KG1 (cell line): Measurements from ENCODE around the gene MAST4.
A peak's percentile ranks its signal among the peaks of the same experiment; 100 is the strongest.

ENCODE experiments used
- DNase-seq: peaks from one replicate; lab custom pipeline; 2025; lab: John Stamatoyannopoulos, UW

Gene MAST4

DNA sequence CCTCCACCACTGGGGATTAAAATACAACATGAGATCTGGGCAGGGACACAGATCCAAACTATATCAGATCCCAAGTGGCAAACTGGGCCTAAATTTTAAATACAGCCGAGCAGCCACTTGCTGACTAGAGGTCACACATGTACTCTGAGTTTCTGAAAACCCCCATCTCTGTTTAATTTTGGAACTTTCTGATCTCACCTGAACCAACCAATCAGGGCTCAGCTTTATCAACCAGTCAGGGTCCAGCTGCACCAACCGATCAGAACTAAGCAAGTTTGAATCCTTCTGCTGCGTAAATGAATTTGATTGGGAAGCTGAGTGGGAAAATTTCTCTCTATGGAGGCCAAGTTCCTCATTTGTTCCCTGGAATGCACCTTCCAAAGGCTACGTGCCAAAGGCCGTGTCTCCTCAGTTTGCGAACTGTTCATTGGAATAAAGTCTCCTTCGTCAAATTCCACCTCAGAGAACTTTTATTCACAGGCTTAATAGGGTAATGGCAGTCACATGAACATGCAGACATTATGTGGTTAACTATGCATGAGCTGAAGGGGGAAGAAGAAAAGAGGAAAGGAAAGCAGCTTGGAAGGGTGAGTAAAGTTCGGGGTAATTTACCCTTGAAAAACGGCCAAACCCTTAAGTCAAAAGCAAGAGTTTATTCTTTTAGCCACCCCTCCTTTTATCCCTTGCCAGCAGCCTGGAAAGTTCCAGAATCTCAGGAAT lies 596.7 kb downstream of the MAST4 start:
- DNase-seq = no peak

GRCh38 chr5:67193439-67193807 lies 597.2 kb downstream of the MAST4 start:
- no peak for DNase-seq

DNA sequence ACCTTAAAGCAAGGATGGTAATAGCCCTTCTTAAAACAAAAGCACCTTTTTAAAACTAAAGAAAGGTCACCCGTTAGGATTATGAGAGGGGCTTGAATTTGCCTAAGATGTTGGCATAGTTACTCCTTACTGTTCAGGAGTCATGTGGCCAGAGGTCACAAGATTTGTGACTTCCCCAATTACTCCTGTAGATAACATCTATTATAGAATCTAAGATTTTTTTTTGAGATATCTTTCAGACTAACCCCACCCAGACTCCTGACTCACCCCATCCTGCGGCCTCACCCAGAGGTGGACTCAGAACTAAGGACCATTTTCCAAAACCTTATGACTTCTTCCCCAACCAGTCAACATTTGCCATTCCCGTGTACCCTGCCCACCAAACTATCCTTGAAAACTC lies 598.0 kb downstream of the MAST4 start:
- no peak for DNase-seq

DNA sequence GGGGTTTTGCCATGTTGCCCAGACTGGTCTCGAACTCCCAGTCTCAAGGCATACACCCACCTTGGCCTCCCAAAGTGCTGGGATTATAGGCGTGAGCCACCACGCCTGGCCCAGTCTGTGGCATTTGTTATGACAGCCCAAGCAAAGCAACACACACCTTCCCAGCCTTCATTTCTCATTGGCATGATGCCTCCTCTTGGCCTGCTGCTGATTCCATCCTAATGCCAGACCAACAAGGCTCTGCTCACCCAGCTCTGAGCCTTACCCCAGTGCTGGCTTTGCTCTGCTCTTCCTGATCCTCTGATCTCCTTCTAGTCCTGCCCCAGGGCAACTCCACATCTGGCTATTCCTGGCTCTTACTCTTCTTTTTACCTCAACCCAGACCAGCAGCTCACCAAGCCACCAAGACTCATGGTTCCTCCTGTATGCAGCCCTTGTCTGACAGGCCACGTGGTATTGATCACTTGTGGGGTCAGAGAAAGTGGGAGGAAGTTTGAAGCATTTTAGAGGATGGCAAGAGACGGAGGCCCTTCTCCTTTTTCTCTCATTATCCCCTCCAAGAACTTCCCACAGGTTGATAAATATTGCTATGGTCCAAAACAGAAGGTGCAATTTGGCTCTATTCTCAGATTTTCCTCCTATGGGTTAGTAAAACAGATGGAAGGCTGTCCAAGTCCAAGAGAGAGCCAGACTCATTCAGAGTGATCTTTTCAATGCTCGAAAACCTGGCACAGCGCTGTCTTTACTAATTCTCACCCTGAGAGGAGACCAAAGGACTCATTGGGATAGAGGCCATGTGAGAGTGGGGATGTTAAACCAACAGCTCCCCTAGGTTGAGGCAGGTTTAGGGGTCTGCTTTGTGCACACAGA lies 599.4 kb downstream of the MAST4 start:
- no peak for DNase-seq

GRCh38 chr5:67196537-67197059 lies 600.4 kb downstream of the MAST4 start, which contains the start of gene CD180:
TSS of gene CD180 (minus strand) at chr5:67196799. CDS start at chr5:67196641, 158 bp downstream.
- no peak for DNase-seq

DNA sequence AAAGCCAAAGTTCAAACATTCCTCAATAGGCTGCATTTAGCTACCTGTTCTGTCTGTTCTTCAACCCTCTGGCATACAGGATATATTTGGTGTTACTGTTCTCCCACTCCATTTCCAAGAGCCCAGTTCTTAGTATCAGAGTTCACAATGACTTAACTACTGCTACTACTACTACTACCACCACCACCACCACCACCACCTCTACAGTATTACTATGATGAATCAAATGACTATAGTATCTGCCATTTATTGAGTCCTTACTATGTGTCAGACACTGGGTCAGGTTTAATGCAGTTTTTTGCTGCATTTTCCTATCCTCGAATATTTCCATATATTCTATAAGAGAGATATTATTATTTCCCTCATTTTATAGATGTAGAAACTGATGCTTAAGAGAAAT lies 601.3 kb downstream of the MAST4 start:
- DNase-seq = no peak

DNA sequence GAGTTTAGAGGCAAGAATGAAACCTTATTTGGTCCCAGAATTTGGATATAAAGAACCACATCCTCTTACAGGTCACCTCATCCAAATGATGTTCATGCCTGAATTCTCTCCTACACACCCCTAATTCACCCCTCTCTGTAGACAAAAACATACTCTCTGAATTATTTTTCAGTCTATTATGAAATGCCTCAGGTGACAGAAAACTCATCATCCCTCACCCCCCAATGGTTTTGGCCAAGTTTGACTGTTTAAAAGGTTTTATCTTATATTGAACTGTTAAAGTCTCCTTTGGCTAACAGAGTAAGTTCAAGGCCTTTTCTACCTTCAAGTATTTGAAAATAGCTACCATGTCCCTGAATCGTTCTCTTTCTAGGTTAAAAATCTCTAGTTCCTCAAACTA lies 602.7 kb downstream of the MAST4 start:
- DNase-seq = no peak

GRCh38 chr5:67199859-67200258 lies 603.7 kb downstream of the MAST4 start:
- no peak for DNase-seq

GRCh38 chr5:67200809-67201562 lies 604.8 kb downstream of the MAST4 start:
- DNase-seq = no peak

DNA sequence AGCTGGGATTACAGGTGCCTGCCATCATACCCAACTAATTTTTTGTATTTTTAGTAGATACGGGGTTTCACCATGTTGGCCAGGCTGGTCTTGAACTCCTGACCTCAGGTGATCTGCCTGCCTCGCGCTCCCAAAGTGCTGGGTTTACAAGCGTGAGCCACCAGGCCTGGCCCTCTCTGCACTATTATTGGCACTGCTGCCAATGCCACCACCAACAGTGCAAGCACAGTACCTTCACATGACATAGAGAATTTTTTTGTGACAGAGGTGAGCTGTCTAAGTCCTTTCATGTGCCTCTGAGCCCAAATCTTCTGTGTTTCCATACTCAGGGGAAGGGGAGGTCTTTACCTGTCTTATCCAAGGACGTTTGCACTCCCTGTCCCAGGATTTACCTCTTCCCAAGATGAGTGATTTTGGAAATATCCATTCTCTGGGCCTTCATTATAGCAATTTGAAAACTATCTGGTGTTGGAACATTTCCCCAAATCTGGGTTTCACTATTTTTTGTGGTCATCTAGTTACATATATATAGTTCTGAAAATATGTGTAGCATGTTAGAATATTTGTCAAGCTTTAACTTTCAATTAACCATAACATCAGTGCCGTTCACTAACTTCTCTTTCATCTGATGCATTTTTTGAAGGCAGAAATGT lies 605.8 kb downstream of the MAST4 start:
- DNase-seq = no peak

DNA sequence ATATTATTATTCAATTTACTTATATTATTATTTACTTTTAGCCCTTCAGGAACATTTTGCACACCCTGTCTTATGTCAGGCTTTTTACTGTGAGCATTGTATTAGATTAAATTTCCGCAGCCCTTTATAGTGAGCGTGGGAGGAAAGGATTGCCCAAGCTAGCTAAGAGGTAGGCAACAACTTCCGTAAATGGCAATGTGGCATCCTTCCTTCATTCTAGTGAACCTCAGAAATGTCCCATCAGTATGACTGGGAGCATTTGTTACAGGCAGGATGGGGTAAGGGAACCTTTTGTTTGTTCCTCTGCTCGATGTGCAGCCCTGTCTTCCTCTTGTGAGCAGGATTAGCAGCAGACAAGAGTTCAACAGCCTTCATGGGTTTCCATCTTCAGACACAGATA lies 606.6 kb downstream of the MAST4 start:
- no peak for DNase-seq

- no peak for DNase-seq
These were observed 607.5 kb downstream of the MAST4 start for GRCh38 chr5:67203701-67204074.

DNA sequence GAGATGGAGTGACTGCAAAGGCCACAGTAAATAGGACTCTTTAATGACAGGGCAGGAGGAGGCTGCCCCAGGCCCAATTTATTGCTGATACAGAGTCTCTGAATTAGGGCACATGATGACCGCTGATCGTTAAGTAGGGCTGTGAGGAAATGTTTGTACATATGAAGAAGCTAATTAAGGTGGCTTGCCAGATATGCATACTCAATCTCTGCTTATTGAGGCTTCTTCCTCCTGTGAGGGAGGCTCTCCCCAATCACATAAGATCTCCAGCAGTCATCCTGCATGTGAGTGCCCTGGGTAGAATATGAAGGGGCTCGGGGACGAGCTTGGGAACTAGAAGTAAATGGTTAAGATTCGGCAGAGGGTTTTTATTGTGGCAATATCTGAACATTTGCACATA lies 608.6 kb downstream of the MAST4 start:
- no peak for DNase-seq

- DNase-seq = no peak
These were observed 609.8 kb downstream of the MAST4 start for GRCh38 chr5:67205981-67206380.

DNA sequence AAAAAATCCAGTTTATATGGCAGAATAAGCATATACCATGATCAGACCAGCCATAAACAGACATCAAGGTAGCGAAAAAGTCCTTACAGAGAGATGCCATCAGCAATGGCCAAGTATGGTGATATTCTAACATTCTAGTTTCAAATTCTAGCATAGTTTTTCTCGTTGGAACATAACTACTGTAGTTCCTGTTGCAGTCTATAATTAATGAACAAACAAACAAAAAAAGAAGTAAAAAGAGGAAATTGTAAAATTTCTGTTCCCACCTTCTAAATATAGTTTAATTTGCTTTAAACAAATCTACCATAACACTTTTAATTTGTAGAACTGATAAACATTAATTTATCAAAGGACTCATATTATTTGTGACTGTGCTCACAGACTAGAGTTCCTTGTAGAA lies 610.3 kb downstream of the MAST4 start:
- no peak for DNase-seq

DNA sequence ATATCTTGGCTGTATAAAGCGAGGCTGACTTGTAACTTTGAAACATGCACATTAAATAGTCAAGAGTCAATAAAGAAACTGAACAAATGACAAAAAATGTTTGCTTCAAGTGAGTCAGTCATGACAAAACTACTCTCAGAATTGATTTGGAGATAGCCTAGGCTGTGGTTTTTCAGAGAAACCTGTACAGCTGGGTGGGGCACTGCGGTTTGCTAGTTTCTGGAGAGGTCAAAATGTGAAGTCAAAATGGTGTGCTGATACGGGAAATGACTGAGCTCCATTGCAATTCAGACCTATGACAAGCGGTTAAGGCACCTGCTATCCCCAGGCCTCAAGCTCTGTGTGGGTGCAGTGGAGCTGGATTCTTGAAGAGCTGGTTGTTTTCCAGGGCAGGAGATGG lies 610.7 kb downstream of the MAST4 start:
- peak; percentile 43 for DNase-seq

GRCh38 chr5:67208403-67208802 lies 612.2 kb downstream of the MAST4 start:
- DNase-seq = no peak

GRCh38 chr5:67209141-67209771 lies 613.1 kb downstream of the MAST4 start:
- DNase-seq = peak; percentile 53

DNA sequence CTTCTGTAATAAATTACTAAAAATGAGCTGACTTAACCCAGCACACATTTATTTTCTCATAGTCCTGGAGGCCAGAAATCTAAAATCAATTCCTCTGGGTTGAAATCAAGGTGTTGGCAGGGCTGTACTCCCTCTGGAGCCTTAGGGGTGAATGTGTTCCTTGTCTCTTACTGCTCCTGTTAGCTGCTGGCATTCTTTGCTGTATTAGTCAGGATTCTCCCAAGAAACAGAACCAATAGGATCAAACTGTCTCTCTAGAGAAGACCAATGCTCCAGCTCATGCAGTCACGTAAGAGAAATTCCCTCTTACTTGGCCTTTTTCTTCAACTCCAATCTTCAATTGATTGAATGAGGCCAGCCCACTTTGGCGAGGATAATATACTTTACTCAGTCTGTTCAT lies 615.7 kb downstream of the MAST4 start:
- no peak for DNase-seq

- DNase-seq = no peak
These were observed 617.8 kb downstream of the MAST4 start for GRCh38 chr5:67214036-67214435.

DNA sequence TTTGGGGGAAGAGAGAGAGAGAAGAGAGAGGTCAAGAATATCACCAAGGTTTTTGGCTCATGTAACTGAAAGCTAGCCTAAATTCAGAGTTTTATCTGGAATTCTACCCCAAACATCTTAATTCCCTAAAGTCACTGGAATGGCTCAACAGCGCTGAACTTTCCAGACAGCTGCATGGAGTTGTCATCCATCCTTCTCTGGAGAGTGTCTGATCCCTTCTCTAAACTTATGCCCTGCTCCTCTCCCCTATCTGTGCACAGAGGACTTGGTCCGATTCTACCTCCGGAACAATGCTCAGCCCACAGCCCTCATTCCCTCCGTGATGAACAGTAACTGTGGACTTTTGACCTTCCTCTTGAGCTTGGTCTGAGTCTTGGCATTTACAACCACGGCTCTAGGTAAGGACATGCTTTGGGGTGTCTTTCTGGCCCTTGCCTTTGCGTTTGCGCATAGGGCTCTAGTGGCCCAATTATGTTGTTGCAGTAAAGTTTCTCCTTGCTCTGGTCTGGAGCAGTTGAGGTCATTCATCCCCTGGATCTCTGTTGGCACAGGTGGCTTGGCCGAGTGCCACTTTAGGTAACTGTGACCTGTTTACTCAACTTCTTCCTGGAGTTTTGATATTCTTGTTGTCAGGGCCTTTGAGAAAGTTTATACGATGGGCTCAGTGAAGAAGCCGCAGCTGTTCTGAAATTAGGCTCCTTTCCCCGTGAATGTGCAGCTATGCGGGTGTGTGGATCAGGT lies 618.7 kb downstream of the MAST4 start:
- no peak for DNase-seq
